Astrocyte of the spinal cord (primary cell): Measurements from ENCODE around the gene ARRDC5.
A peak's percentile ranks its signal among the peaks of the same experiment; 100 is the strongest.

Source experiments
- DNase-seq: peaks from one replicate; pipeline ENCODE4 v3.0.0; 2011; ENCODE audit warnings: low read depth, low spot score
- H3K4me3 ChIP-seq: 2 replicates; pipeline ENCODE4 v1.5.1; 2011; ENCODE audit warnings: low read depth, mild to moderate bottlenecking, low read length, moderate library complexity
- CTCF ChIP-seq: IDR thresholded peaks from 2 replicates; pipeline ENCODE4 v1.5.1; 2012; ENCODE audit warnings: low read depth, mild to moderate bottlenecking, low read length, inconsistent platforms
- in situ Hi-C: cut with HindIII; loops from 2 replicates; pipeline ENCODE4 v1.10.0; 2017; ENCODE audit warnings: low sequenced_read_pairs

ARRDC5 gene

DNA sequence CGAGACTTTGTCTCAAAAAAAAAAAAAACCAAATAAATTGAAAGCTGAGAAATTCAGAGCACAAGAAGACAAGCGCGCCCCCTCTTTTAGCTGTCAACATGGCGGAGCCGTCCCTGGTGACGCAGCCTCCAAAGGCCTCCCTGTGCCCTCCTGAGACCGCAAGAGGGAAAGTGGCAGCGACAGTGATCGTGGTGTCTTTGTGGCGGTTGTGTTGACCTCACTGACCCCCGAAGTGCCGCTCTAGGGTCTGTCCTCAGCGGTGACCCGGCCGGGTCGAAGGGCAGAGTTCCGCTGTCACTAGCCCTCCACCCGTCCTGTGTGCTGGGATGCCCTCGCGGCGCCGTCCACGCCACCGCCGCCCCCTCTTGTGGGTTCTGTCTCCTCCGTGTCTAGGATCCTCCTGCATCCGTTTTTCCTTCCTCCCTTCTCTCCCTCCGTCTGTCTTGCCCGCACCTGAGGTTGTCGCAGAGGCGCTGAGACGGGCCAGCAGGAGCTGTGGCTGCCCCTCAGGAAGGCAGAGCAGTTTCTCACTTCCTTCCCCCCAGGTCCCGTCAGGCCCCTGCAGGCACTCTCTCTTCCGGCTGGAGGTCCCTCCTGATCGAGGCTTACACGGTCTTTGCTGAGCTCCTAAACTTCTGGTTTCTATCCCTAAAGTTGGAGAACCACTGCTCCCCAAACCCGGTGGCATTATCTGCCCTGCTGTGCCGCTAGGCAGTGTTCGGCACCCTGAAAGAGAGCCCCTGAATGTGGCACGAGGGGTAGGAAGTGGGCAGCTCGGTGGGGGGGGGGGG, 13.8 kb upstream of the ARRDC5 start:
- in situ Hi-C loops = no loop called here
- no peak for DNase-seq
- H3K4me3 ChIP-seq = no peak overlapping the region
- no peak for TF ChIP-seq CTCF

GRCh38 chr19:4914736-4915501, 12.2 kb upstream of the ARRDC5 start:
- no peak for TF ChIP-seq CTCF
- no peak overlapping the region for H3K4me3 ChIP-seq
- DNase-seq = peak; percentile 84
- in situ Hi-C loops = no loop called here

- TF ChIP-seq CTCF = no peak
- in situ Hi-C loops = no loop called here
- DNase-seq = no peak
- H3K4me3 ChIP-seq = no peak overlapping the region
Measured at GRCh38 chr19:4913996-4914735, 11.5 kb upstream of the ARRDC5 start.

- in situ Hi-C loops = no loop called here
- peak; percentile 99 for DNase-seq
- peak; percentile 65 for TF ChIP-seq CTCF
- peak overlapping the region; percentile 41 for H3K4me3 ChIP-seq
Measured at GRCh38 chr19:4911786-4912672, 9.3 kb upstream of the ARRDC5 start.

DNA sequence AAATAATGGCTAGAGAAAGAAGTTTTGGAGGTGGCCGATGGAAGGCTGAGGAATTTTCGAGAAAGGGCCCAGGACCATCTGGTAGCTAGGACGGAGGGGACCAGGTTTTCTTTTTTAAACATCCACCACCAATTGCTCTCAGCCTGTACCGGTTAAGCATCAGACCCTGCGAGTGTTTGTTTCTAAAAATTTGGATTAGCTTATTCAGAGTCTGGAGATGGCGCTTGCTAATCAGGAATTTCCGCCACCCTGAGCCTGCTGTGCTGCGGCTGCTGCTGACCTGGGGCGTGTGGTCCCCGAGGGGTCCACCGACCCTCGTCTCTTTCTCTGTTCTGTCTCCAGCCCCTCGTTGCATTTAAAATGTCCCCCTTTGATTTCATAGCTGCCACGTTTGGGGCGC, 8.6 kb upstream of the ARRDC5 start:
- in situ Hi-C loops = no loop called here
- DNase-seq = no peak

More for the DNA sequence above, 8.6 kb upstream of the ARRDC5 start:
- peak overlapping the region; percentile 41 for H3K4me3 ChIP-seq
- no peak for TF ChIP-seq CTCF
